GM18505 (cell line): ENCODE data around the gene NUBP2.

Source experiments
- ATAC-seq: cut with Tn5 transposase; IDR thresholded peaks from one replicate; pipeline ENCODE4 v1.9.1; 2021; ENCODE audit not compliant: unreplicated experiment
- POLR2A ChIP-seq: IDR thresholded peaks from 4 replicates; pipeline ENCODE4 v1.6.1; 2011; ENCODE audit warnings: borderline replicate concordance; ENCODE audit not compliant: insufficient read depth, insufficient read length; ENCODE audit errors: extremely low read depth

The NUBP2 gene

GRCh38 chr16:1764971-1765370 is 17.8 kb upstream of the NUBP2 start:
- no peak for ATAC-seq
- no peak for TF ChIP-seq POLR2A

GRCh38 chr16:1765826-1766225 is 16.9 kb upstream of the NUBP2 start:
- no peak for TF ChIP-seq POLR2A
- no peak for ATAC-seq

GRCh38 chr16:1766231-1766630 is 16.5 kb upstream of the NUBP2 start:
- no peak for TF ChIP-seq POLR2A
- ATAC-seq = no peak

- no peak for ATAC-seq
- no peak for TF ChIP-seq POLR2A
These were observed 16.1 kb upstream of the NUBP2 start for GRCh38 chr16:1766701-1767100.

GRCh38 chr16:1767116-1767994 is 15.4 kb upstream of the NUBP2 start:
- TF ChIP-seq POLR2A = no peak
- no peak for ATAC-seq

GRCh38 chr16:1768061-1768766 is 14.5 kb upstream of the NUBP2 start:
- ATAC-seq = no peak
- TF ChIP-seq POLR2A = peak; percentile 4

- no peak for TF ChIP-seq POLR2A
These were observed 13.9 kb upstream of the NUBP2 start for GRCh38 chr16:1768767-1769401.

GRCh38 chr16:1769402-1770300 is 13.1 kb upstream of the NUBP2 start:
- TF ChIP-seq POLR2A = no peak
- no peak for ATAC-seq

More at GRCh38 chr16:1768767-1769401, 13.9 kb upstream of the NUBP2 start:
- ATAC-seq = no peak

GRCh38 chr16:1770328-1771187 is 12.2 kb upstream of the NUBP2 start:
- no peak for TF ChIP-seq POLR2A

GRCh38 chr16:1771188-1771863 is 11.4 kb upstream of the NUBP2 start, which contains the start of gene NME3:
Gene NME3, minus strand, starts transcription at chr16:1771543. Its CDS starts 9 bp downstream, at chr16:1771534.
- ATAC-seq = no peak
- TF ChIP-seq POLR2A = peak; percentile 43

More at GRCh38 chr16:1770328-1771187, 12.2 kb upstream of the NUBP2 start:
- no peak for ATAC-seq

GRCh38 chr16:1771864-1772361 is 10.8 kb upstream of the NUBP2 start:
- ATAC-seq = no peak
- no peak for TF ChIP-seq POLR2A
